HepG2 (cell line): ENCODE data around the gene FAM89B. TPM values are rescaled to one million over a fixed set of nuclear protein-coding genes. Genes with fewer than 3 reads are reported as not detected.

Experiments
- ARID2 ChIP-seq: sonication (generic); formaldehyde crosslinking; IDR thresholded peaks from 2 replicates; pipeline ENCODE4 v1.8.1; 2022; ENCODE audit warnings: mild to moderate bottlenecking, missing genetic modification reagents, borderline replicate concordance
- HOXA9 ChIP-seq: sonication (generic); formaldehyde crosslinking; IDR thresholded peaks from 2 replicates; pipeline ENCODE4 v1.8.1; 2022; ENCODE audit warnings: missing genetic modification reagents, mild to moderate bottlenecking, moderate library complexity, borderline replicate concordance
- MXD4 ChIP-seq: IDR thresholded peaks from 2 replicates; pipeline ENCODE4 v1.6.1; 2016; ENCODE audit warnings: mild to moderate bottlenecking, missing biosample characterization, missing genetic modification reagents
- RAD51 ChIP-seq: fragments of 450-650 bp; IDR thresholded peaks from 2 replicates; pipeline ENCODE4 v1.6.1; 2016; ENCODE audit warnings: borderline replicate concordance
- RFX3 ChIP-seq: IDR thresholded peaks from 2 replicates; pipeline ENCODE4 v1.6.1; 2016; ENCODE audit warnings: missing biosample characterization, missing genetic modification reagents
- TBX3 ChIP-seq: fragments of 450-650 bp; IDR thresholded peaks from 2 replicates; pipeline ENCODE4 v1.6.1; 2017; ENCODE audit warnings: antibody characterized with exemption, mild to moderate bottlenecking, inconsistent platforms, borderline replicate concordance
- TERF1 ChIP-seq: sonication (generic); formaldehyde crosslinking; IDR thresholded peaks from 2 replicates; pipeline ENCODE4 v1.8.0; 2022; ENCODE audit warnings: mild to moderate bottlenecking, missing genetic modification reagents, moderate library complexity
- WIZ ChIP-seq: sonication (generic); formaldehyde crosslinking; IDR thresholded peaks from 2 replicates; pipeline ENCODE4 v1.5.1; 2020; ENCODE audit warnings: mild to moderate bottlenecking, missing genetic modification reagents
- ZMYM4 ChIP-seq: sonication (generic); formaldehyde crosslinking; IDR thresholded peaks from 2 replicates; pipeline ENCODE4 v1.8.1; 2023; ENCODE audit warnings: mild to moderate bottlenecking, missing genetic modification reagents
- ZNF260 ChIP-seq: sonication (generic); formaldehyde crosslinking; IDR thresholded peaks from 2 replicates; pipeline ENCODE4 v1.4.0; 2020; ENCODE audit warnings: missing genetic modification reagents, low read depth, mild to moderate bottlenecking, borderline replicate concordance
- ZNF280D ChIP-seq: sonication (generic); formaldehyde crosslinking; IDR thresholded peaks from 2 replicates; pipeline ENCODE4 v1.5.1; 2020; ENCODE audit warnings: mild to moderate bottlenecking, missing genetic modification reagents
- ZNF33B ChIP-seq: sonication (generic); formaldehyde crosslinking; IDR thresholded peaks from 2 replicates; pipeline ENCODE4 v1.5.1; 2020; ENCODE audit warnings: mild to moderate bottlenecking, missing genetic modification reagents
- ZNF709 ChIP-seq: sonication (generic); formaldehyde crosslinking; IDR thresholded peaks from 2 replicates; pipeline ENCODE4 v1.5.0; 2020; ENCODE audit warnings: mild to moderate bottlenecking, missing genetic modification reagents
- polyA plus RNA-seq, 8 experiments: library from polyadenylated mRNA; depleted of rRNA in 3 of 8; stranded (reverse) in 7 of 8; unstranded in 1 of 8; fragments of >200 nt; fragmentation: Illumina TruSeq in 4 of 8; extraction: Trizol in 4 of 8; gene quantifications; 2 replicates each; pipeline versions ENCODE4 v1.2.1 to v1.2.3, GENCODE V29; 2011 to 2016; ENCODE audit warnings: low read depth in 4 of 8, missing spikeins in 1 of 8, mixed read lengths in 1 of 8; ENCODE audit not compliant: insufficient read depth in 1 of 8
- total RNA-seq, 5 experiments: library from RNA; depleted of rRNA; stranded (reverse); fragments of >200 nt; fragmentation: Illumina TruSeq; extraction: Trizol; gene quantifications; 2 replicates each; pipeline ENCODE4 v1.2.3, GENCODE V29; 2016; ENCODE audit warnings: low read depth in 1 of 5
- TF ChIP-seq, protein P1 (sequence below), 2 experiments: sonication (generic) in 1 of 2; formaldehyde crosslinking in 1 of 2; IDR thresholded peaks; 2 replicates each; pipeline versions ENCODE4 v1.4.0 to v1.6.1; 2016 to 2020; ENCODE audit warnings: borderline replicate concordance in 1 of 2, low read depth in 1 of 2, mild to moderate bottlenecking in 1 of 2, missing genetic modification reagents in 1 of 2
- TF ChIP-seq, protein P2 (sequence below): sonication (generic); formaldehyde crosslinking; IDR thresholded peaks from 2 replicates; pipeline ENCODE4 v1.4.0; 2020; ENCODE audit warnings: mild to moderate bottlenecking, missing genetic modification reagents
- TF ChIP-seq, protein P3 (sequence below): sonication (generic); formaldehyde crosslinking; conservative IDR thresholded peaks from 2 replicates; pipeline ENCODE4 v1.8.0; 2022; ENCODE audit warnings: missing genetic modification reagents

Gene FAM89B
- total and polyA plus RNA-seq, 2 of the 13 experiments (the other 11 are each of a cell fraction or from before 2014, with no cell fraction given) = 5.7 to 8.0 TPM

- TF ChIP-seq RAD51 (no peak), HOXA9 (CRISPR knock-in tag) (no peak), RFX3 (no peak), ARID2 (CRISPR knock-in tag) (0 out of 2 replicates have a peak, but pooled peaks have one; percentile 69), ZNF709 (CRISPR knock-in tag) (0 out of 2 replicates have a peak, but pooled peaks have one; percentile 52), ZNF33B (no peak), TERF1 (CRISPR knock-in tag) (0 out of 2 replicates have a peak, but pooled peaks have one; percentile 20), MXD4 (no peak), ZNF280D (CRISPR knock-in tag) (no peak), ZMYM4 (no peak), ZNF260 (CRISPR knock-in tag) (no peak), TBX3 (no peak), WIZ (CRISPR knock-in tag) (no peak)
- TF ChIP-seq, protein P1, sequence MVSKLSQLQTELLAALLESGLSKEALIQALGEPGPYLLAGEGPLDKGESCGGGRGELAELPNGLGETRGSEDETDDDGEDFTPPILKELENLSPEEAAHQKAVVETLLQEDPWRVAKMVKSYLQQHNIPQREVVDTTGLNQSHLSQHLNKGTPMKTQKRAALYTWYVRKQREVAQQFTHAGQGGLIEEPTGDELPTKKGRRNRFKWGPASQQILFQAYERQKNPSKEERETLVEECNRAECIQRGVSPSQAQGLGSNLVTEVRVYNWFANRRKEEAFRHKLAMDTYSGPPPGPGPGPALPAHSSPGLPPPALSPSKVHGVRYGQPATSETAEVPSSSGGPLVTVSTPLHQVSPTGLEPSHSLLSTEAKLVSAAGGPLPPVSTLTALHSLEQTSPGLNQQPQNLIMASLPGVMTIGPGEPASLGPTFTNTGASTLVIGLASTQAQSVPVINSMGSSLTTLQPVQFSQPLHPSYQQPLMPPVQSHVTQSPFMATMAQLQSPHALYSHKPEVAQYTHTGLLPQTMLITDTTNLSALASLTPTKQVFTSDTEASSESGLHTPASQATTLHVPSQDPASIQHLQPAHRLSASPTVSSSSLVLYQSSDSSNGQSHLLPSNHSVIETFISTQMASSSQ (IDR thresholded peaks at IDR 0.05; ENCODE audit: low read depth) = no peak
- TF ChIP-seq, protein P1 (CRISPR knock-in tag; IDR thresholded peaks at IDR 0.05; ENCODE audit: borderline replicate concordance) = no peak
- TF ChIP-seq, protein P2, sequence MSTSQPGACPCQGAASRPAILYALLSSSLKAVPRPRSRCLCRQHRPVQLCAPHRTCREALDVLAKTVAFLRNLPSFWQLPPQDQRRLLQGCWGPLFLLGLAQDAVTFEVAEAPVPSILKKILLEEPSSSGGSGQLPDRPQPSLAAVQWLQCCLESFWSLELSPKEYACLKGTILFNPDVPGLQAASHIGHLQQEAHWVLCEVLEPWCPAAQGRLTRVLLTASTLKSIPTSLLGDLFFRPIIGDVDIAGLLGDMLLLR (CRISPR knock-in tag) = peak; percentile 42; the same call in 1 of the 2 replicates
- TF ChIP-seq, protein P3, sequence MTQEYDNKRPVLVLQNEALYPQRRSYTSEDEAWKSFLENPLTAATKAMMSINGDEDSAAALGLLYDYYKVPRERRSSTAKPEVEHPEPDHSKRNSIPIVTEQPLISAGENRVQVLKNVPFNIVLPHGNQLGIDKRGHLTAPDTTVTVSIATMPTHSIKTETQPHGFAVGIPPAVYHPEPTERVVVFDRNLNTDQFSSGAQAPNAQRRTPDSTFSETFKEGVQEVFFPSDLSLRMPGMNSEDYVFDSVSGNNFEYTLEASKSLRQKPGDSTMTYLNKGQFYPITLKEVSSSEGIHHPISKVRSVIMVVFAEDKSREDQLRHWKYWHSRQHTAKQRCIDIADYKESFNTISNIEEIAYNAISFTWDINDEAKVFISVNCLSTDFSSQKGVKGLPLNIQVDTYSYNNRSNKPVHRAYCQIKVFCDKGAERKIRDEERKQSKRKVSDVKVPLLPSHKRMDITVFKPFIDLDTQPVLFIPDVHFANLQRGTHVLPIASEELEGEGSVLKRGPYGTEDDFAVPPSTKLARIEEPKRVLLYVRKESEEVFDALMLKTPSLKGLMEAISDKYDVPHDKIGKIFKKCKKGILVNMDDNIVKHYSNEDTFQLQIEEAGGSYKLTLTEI = no peak
Observed at GRCh38 chr11:65615950-65616574, 43.7 kb downstream of the FAM89B start (continued).
